K562 (cell line): ENCODE data around the gene TMCC2. TPM values are rescaled to one million over a fixed set of nuclear protein-coding genes. Genes with fewer than 3 reads are reported as not detected.

Source experiments
- ARHGAP35 ChIP-seq: fragments of 450-650 bp; IDR thresholded peaks from 2 replicates; pipeline ENCODE4 v1.6.1; 2018; ENCODE audit not compliant: partially characterized antibody
- ARID1B ChIP-seq: fragments of 450-650 bp; IDR thresholded peaks from 2 replicates; pipeline ENCODE4 v1.6.1; 2016; ENCODE audit warnings: antibody characterized with exemption, mild to moderate bottlenecking, inconsistent platforms
- BACH1 ChIP-seq: fragments of 200-800 bp; sonication (Bioruptor generic); IDR thresholded peaks from 2 replicates; pipeline ENCODE4 v1.6.1; 2016; ENCODE audit warnings: missing genetic modification characterization, missing compliant biosample characterization
- EHMT2 ChIP-seq: fragments of 450-650 bp; IDR thresholded peaks from 2 replicates; pipeline ENCODE4 v1.6.1; 2018; ENCODE audit warnings: antibody characterized with exemption
- ERF ChIP-seq: fragments of 450-650 bp; formaldehyde crosslinking; IDR thresholded peaks from 2 replicates; pipeline ENCODE4 v1.4.0; 2020; ENCODE audit warnings: mild to moderate bottlenecking, mixed read lengths
- HOMEZ ChIP-seq: fragments of 250-450 bp; sonication (Bioruptor Pico); IDR thresholded peaks from 2 replicates; pipeline ENCODE4 v1.4.0; 2020; ENCODE audit warnings: mild to moderate bottlenecking, moderate library complexity
- KLF16 ChIP-seq: IDR thresholded peaks from 2 replicates; pipeline ENCODE4 v1.6.1; 2016; ENCODE audit warnings: antibody characterized with exemption
- MECOM ChIP-seq: fragments of 250-450 bp; sonication (Bioruptor Pico); IDR thresholded peaks from 2 replicates; pipeline ENCODE4 v1.8.0; 2022; ENCODE audit warnings: inconsistent platforms
- NFE2 ChIP-seq: IDR thresholded peaks from 2 replicates; pipeline ENCODE4 v1.6.1; 2014; ENCODE audit warnings: antibody characterized with exemption, low read depth
- NFYB ChIP-seq: IDR thresholded peaks from 2 replicates; pipeline ENCODE4 v1.6.1; 2011; ENCODE audit warnings: mild to moderate bottlenecking, moderate library complexity; ENCODE audit not compliant: insufficient read length; ENCODE audit errors: extremely low read depth
- NR1H2 ChIP-seq: sonication (generic); formaldehyde crosslinking; IDR thresholded peaks from 2 replicates; pipeline ENCODE4 v1.4.0; 2020; ENCODE audit warnings: mild to moderate bottlenecking, missing genetic modification reagents
- NR2C1 ChIP-seq, 2 experiments: fragments of 450-650 bp; IDR thresholded peaks; 2 replicates each; pipeline ENCODE4 v1.6.1; 2017; ENCODE audit warnings: mild to moderate bottlenecking in 2 of 2, antibody characterized with exemption in 1 of 2, inconsistent platforms in 1 of 2, missing compliant biosample characterization in 1 of 2, missing genetic modification characterization in 1 of 2
- PHB2 ChIP-seq: fragments of 450-650 bp; IDR thresholded peaks from 2 replicates; pipeline ENCODE4 v1.6.1; 2017; ENCODE audit warnings: low read depth
- PHF21A ChIP-seq: fragments of 450-650 bp; IDR thresholded peaks from 2 replicates; pipeline ENCODE4 v1.6.1; 2017; ENCODE audit warnings: low read depth, borderline replicate concordance
- POLR2H ChIP-seq: IDR thresholded peaks from 2 replicates; pipeline ENCODE4 v1.6.1; 2016; ENCODE audit warnings: missing genetic modification characterization, low read depth, mild to moderate bottlenecking, control low read depth, missing compliant biosample characterization, moderate library complexity
- RAD21 ChIP-seq, 2 experiments: fragments of 250-450 bp in 1 of 2; fragments of 450-650 bp in 1 of 2; sonication (Bioruptor Pico) in 1 of 2; formaldehyde crosslinking in 1 of 2; IDR thresholded peaks in 1 of 2; conservative IDR thresholded peaks in 1 of 2; 2 replicates each; pipeline versions ENCODE4 v1.4.0 to v1.8.0; 2020 to 2022; ENCODE audit warnings: mild to moderate bottlenecking in 2 of 2, moderate library complexity in 1 of 2
- RBM15 ChIP-seq: fragments of 200-400 bp; formaldehyde crosslinking; IDR thresholded peaks from 2 replicates; pipeline ENCODE4 v1.6.1; 2018; ENCODE audit warnings: mild to moderate bottlenecking, low read length, moderate library complexity; ENCODE audit not compliant: insufficient read depth
- TCF3 ChIP-seq: sonication (generic); formaldehyde crosslinking; IDR thresholded peaks from 2 replicates; pipeline ENCODE4 v1.4.0; 2020; ENCODE audit warnings: mild to moderate bottlenecking, missing genetic modification reagents
- ZFP1 ChIP-seq: fragments of 450-650 bp; formaldehyde crosslinking; IDR thresholded peaks from 2 replicates; pipeline ENCODE4 v1.4.0; 2020; ENCODE audit warnings: mild to moderate bottlenecking, mixed read lengths
- ZFP36 ChIP-seq: fragments of 150-350 bp; IDR thresholded peaks from 2 replicates; pipeline ENCODE4 v1.6.1; 2018; ENCODE audit warnings: low read length, low read depth; ENCODE audit not compliant: partially characterized antibody
- ZFX ChIP-seq: sonication (generic); formaldehyde crosslinking; IDR thresholded peaks from 2 replicates; pipeline ENCODE4 v1.8.0; 2022; ENCODE audit warnings: mild to moderate bottlenecking, missing genetic modification reagents, moderate library complexity
- ZNF239 ChIP-seq: fragments of 250-450 bp; sonication (Bioruptor Pico); IDR thresholded peaks from 2 replicates; pipeline ENCODE4 v1.4.0; 2020; ENCODE audit warnings: mild to moderate bottlenecking
- ZNF431 ChIP-seq: sonication (generic); formaldehyde crosslinking; IDR thresholded peaks from 2 replicates; pipeline ENCODE4 v1.8.0; 2022; ENCODE audit warnings: mild to moderate bottlenecking, missing genetic modification reagents
- ZNF518B ChIP-seq: fragments of 250-450 bp; sonication (Bioruptor Pico); IDR thresholded peaks from 2 replicates; pipeline ENCODE4 v1.5.0; 2021; ENCODE audit warnings: mild to moderate bottlenecking, moderate library complexity
- polyA plus RNA-seq, 8 experiments: library from polyadenylated mRNA; depleted of rRNA in 4 of 8; stranded (reverse) in 5 of 8; unstranded in 3 of 8; fragments of >200 nt; fragmentation: Nextera tagmentation in 2 of 8; fragmentation: Illumina TruSeq in 1 of 8; extraction: Ambion mirVana in 2 of 8; extraction: Trizol in 1 of 8; gene quantifications; 2 replicates each; pipeline versions ENCODE4 v1.2.1 to v1.2.3, GENCODE V29; 2011 to 2014; ENCODE audit warnings: inconsistent platforms in 1 of 8, missing spikeins in 1 of 8
- total RNA-seq, 7 experiments: library from RNA; depleted of rRNA in 6 of 7; stranded (reverse); fragments of >200 nt in 6 of 7; fragmentation: Illumina TruSeq in 2 of 7; extraction: Trizol in 2 of 7; gene quantifications; 2 replicates each; pipeline versions ENCODE4 v1.2.1 to v1.2.3, GENCODE V29; 2011 to 2021; ENCODE audit warnings: low replicate concordance in 1 of 7

The TMCC2 gene
- total and polyA plus RNA-seq, 9 of the 15 experiments (the other 6 are each of a cell fraction or from before 2014, with no cell fraction given) = 0.06 to 1.8 (median 0.98) TPM

GRCh38 chr1:205211169-205211838 is 16.4 kb upstream of the TMCC2 start, which contains the start of gene DSTYK (continued):
- TF ChIP-seq MECOM (CRISPR knock-in tag) (0 out of 2 replicates have a peak, but pooled peaks have one; percentile 14), ZNF431 (CRISPR knock-in tag) (0 out of 2 replicates have a peak, but pooled peaks have one; percentile 29), PHB2 (no peak), ZFP36 (peak; percentile 43), NFYB (no peak), ARID1B (peak; percentile 69), ERF (CRISPR knock-in tag) (0 out of 2 replicates have a peak, but pooled peaks have one; percentile 79), TCF3 (CRISPR knock-in tag) (peak; percentile 64), ZNF518B (CRISPR knock-in tag) (no peak; the same call in 1 of the 2 replicates), POLR2H (tag) (no peak; the same call in 1 of the 2 replicates), PHF21A (peak; percentile 91; the same call in 1 of the 2 replicates), RAD21 (CRISPR knock-in tag; conservative IDR thresholded peaks at IDR 0.05 in 1 of 2, IDR thresholded peaks at IDR 0.05 in 1 of 2) (no peak; a peak in 1 of 4 replicates), ZFX (CRISPR knock-in tag) (peak; percentile 97), KLF16 (no peak; the same call in 1 of the 2 replicates), NR2C1 (IDR thresholded peaks at IDR 0.05) (peak; percentile 83), NR2C1 (tag; IDR thresholded peaks at IDR 0.05) (peak; percentile 94), NFE2 (peak; percentile 54; the same call in 1 of the 2 replicates), BACH1 (tag) (no peak), ZNF239 (CRISPR knock-in tag) (peak; percentile 80), HOMEZ (CRISPR knock-in tag) (peak; percentile 6; the same call in 1 of the 2 replicates), ARHGAP35 (no peak), EHMT2 (no peak), ZFP1 (no peak), NR1H2 (CRISPR knock-in tag) (no peak; the same call in 1 of the 2 replicates), RBM15 (no peak)
